Mucosa of stomach (tissue), 1 donor: ENCODE results near the gene SMOC1.

Experiments used
- H3K27me3 ChIP-seq: one replicate; pipeline ENCODE4 v1.7.0; 2013; ENCODE audit warnings: mild to moderate bottlenecking, low read length; ENCODE audit not compliant: control insufficient read depth, insufficient read depth
- H3K36me3 ChIP-seq: one replicate; pipeline ENCODE4 v1.7.0; 2013; ENCODE audit warnings: low read length; ENCODE audit not compliant: control insufficient read depth, insufficient read depth
- H3K4me1 ChIP-seq: one replicate; pipeline ENCODE4 v1.7.0; 2013; ENCODE audit warnings: mild to moderate bottlenecking, low read length; ENCODE audit not compliant: control insufficient read depth, insufficient read depth
- H3K4me3 ChIP-seq: one replicate; pipeline ENCODE4 v1.7.0; 2013; ENCODE audit warnings: low read length
- H3K9ac ChIP-seq: one replicate; pipeline ENCODE4 v1.7.0; 2013; ENCODE audit warnings: mild to moderate bottlenecking, low read length, moderate library complexity
- H3K9me3 ChIP-seq: one replicate; pipeline ENCODE4 v1.7.0; 2013; ENCODE audit warnings: mild to moderate bottlenecking, low read length, moderate library complexity; ENCODE audit not compliant: control insufficient read depth
- donor health status: Pancreatic carcinoma.

SMOC1 gene, protein sequence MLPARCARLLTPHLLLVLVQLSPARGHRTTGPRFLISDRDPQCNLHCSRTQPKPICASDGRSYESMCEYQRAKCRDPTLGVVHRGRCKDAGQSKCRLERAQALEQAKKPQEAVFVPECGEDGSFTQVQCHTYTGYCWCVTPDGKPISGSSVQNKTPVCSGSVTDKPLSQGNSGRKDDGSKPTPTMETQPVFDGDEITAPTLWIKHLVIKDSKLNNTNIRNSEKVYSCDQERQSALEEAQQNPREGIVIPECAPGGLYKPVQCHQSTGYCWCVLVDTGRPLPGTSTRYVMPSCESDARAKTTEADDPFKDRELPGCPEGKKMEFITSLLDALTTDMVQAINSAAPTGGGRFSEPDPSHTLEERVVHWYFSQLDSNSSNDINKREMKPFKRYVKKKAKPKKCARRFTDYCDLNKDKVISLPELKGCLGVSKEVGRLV

DNA sequence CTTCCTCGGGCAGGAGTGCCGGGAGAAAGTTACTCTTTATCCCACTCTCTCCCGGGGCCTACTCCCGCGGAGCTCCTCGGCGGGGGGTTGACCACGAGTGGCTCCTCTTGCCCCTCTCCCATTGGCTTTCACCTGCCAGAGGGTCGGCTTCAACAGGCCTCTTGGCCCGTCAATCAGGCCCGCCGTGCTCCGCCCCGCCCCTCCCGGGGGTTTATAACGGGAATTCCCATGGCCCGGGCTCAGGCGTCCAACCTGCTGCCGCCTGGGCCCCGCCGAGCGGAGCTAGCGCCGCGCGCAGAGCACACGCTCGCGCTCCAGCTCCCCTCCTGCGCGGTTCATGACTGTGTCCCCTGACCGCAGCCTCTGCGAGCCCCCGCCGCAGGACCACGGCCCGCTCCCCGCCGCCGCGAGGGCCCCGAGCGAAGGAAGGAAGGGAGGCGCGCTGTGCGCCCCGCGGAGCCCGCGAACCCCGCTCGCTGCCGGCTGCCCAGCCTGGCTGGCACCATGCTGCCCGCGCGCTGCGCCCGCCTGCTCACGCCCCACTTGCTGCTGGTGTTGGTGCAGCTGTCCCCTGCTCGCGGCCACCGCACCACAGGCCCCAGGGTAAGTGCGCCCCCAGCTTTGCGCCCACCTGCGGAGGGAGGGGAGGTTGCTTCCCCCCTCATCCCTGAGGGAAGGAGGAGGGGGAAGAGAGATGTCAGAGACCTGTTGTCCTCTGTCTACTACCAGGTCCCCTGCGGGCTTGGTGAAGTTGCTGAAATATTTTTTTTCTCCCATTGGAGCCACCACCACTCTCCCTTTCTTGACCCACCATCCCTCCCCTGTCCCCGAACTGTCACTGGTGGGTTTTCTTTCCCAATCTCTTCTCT is at the start of gene SMOC1:
TSS of gene SMOC1 (plus strand) at position 242 of the 869 bp plus-strand sequence. CDS start at position 505, 263 bp downstream.
- Histone ChIP-seq H3K4me1 (no peaks in the 10 kb centered on the region), H3K9ac (no peak within 1 kb of the TSS), H3K4me3 (no peak within 1 kb of the TSS), H3K9me3 (no peaks in the 10 kb centered on the region), H3K27me3 (peaks cover 44% of the 10 kb centered on the region), H3K36me3 (no peaks in the 10 kb centered on the region)

DNA sequence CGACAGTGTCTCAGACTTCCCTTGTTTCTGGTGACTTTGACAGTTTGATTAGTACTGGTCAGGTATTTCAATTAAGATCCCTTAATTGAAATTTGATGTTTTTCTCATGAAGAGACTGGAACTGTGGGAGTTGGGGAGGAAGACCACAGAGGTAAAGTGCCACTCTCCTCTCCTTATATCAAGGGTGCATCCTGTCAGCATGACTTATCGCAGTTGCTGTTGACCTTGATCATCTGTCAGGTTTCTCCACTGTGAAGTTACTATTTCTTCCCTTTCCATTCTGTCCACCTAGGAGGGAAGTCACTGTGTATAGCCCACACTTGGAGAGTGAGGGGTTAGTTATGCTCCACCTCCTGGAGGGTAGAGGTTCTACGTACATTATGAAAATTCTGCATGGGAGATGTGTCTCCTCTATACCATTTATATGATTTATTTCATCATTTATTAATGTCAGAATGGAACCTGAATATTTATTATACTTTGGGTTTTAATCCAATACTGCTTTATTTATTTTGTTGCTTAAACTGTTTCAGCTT is 40.3 kb upstream of the SMOC1 start:
- Histone ChIP-seq H3K9ac (no peak overlapping the region), H3K27me3 (peaks cover 15% of the 10 kb centered on the region), H3K36me3 (no peaks in the 10 kb centered on the region), H3K9me3 (no peaks in the 10 kb centered on the region), H3K4me1 (no peaks in the 10 kb centered on the region), H3K4me3 (no peak overlapping the region)

DNA sequence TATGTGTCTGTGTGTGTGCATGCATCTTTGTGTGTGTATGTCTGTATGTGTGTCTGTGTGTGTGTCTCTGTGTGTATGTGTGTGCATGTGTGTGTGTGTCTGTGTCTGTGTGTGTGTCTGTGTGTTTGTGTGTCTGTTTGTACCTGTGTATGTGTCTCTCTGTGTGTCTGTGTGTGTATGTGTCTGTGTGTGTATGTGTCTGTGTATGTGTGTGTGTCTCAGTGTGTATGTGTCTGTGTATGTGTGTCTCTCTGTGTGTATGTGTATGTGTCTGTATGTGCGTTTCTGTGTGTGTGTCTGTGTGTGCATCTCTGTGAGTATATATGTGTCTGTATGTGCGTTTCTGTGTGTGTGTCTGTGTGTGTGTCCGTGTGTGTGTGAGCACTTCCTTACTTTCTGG is 39.6 kb upstream of the SMOC1 start:
- Histone ChIP-seq H3K4me1 (no peaks in the 10 kb centered on the region), H3K9ac (no peak overlapping the region), H3K4me3 (no peak overlapping the region), H3K36me3 (no peaks in the 10 kb centered on the region), H3K9me3 (no peaks in the 10 kb centered on the region), H3K27me3 (peaks cover 15% of the 10 kb centered on the region)

DNA sequence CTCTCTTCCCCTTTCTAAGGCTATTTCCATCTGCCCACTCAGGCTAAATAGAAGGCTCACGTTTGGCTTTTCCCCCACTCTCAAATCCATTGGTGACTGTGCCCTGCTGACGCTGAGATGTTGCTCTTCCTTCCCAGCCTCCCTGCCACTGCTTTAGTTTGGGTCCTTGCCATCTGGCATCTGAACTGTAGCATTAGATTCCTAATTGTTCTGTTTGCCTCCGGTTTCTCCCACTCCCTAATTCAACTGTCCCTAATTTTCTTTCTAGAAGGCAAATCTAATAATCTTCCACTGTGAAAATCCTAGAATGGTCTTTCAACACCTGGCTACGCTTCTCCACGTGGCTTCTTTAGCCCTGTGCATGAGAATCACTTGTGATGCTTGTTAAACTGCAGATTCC is 37.6 kb upstream of the SMOC1 start:
- no peak overlapping the region for H3K4me3 ChIP-seq
- H3K9ac ChIP-seq: no peak overlapping the region
- no peaks in the 10 kb centered on the region for H3K36me3 ChIP-seq
- H3K27me3 ChIP-seq: peaks cover 15% of the 10 kb centered on the region
- H3K4me1 ChIP-seq: no peaks in the 10 kb centered on the region
- H3K9me3 ChIP-seq: no peaks in the 10 kb centered on the region

DNA sequence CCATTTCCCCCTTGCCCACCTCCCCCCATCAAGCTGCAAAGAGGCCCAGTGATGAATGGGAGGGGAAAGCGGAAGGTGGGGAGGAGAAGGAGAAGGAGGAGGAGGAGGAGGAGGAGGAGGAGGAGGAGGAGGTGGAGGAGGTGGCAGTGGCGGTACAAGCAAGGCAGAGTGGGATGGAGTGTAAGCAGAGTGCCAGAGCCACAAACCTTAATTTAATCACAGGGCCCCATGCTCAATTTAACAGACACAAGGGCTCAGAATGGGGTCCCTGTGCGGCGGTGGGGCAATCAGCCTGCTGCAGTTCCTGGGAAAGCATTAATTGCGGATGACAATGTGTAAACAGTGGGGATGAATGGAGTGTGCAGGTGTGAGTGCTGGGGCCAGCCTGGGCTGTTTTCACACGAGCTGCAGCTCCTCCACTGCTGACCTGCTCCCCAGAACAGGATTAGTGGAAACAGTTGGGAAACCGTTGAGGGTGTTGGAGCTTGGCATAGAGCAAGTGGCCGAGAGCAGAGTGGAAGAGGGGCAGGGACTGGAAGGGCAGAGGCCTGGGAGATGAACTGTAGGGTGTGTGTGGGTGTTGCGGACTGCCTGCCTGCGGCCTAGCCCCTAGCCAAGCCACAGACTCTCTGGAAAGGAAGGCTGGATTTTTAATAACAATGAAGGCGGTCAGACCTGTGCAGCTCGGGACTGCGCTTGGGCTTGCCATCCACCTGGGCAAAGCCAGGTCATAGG is 36.4 kb upstream of the SMOC1 start:
- no peak overlapping the region for H3K9ac ChIP-seq
- H3K4me3 ChIP-seq: no peak overlapping the region
- H3K27me3 ChIP-seq: peaks cover 15% of the 10 kb centered on the region
- H3K36me3 ChIP-seq: no peaks in the 10 kb centered on the region
- no peaks in the 10 kb centered on the region for H3K9me3 ChIP-seq
- no peaks in the 10 kb centered on the region for H3K4me1 ChIP-seq

DNA sequence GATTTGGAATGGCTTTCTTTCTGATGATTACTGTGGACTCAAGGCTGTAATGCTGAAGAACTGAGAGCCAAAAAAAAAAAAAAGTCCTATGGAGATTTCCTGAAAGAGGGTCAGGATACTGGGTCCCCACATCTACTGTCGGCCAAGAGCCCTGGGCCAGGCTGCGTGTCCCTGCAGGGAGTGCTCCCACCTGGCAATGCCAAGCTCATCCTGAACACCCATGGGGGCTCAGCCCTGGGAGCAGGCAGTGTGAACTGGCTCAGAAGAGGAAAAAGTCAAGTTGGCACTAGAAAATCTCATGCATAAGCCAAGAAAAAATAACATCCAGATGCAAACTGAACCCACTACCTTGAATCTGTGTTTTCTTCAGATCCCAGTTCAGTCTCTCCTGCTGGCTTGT is 35.0 kb upstream of the SMOC1 start:
- no peaks in the 10 kb centered on the region for H3K4me1 ChIP-seq
- H3K27me3 ChIP-seq: peaks cover 15% of the 10 kb centered on the region
- no peaks in the 10 kb centered on the region for H3K36me3 ChIP-seq
- no peak overlapping the region for H3K9ac ChIP-seq
- no peaks in the 10 kb centered on the region for H3K9me3 ChIP-seq
- no peak overlapping the region for H3K4me3 ChIP-seq

DNA sequence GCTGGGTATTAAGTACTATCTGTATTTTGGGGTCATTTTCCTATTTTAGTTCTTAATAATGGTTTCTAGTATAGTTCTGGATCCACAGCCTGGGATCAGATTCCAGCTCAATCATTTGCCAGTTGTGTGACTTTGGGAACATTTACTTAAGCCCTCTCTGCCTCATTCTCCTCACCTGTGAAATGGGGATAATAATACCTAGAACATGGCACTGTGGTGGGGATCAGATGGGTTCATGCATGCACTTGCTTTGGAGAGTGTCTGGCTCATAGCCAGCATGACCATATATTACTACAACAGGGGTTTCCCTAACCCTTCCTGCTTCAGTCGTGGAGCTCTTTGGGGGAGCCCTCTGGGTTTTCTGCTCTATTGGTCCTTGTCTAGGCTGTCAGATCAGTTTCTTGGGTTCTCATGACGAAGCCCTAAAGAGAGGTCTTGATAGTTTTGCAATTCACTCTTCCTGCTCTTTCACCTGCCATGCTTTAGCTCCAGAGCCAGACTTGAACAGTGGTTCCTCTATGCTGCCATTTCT is 34.1 kb upstream of the SMOC1 start:
- H3K36me3 ChIP-seq: no peaks in the 10 kb centered on the region
- H3K4me3 ChIP-seq: no peak overlapping the region
- no peak overlapping the region for H3K9ac ChIP-seq
- H3K4me1 ChIP-seq: no peaks in the 10 kb centered on the region
- H3K9me3 ChIP-seq: no peaks in the 10 kb centered on the region
- peaks cover 15% of the 10 kb centered on the region for H3K27me3 ChIP-seq

DNA sequence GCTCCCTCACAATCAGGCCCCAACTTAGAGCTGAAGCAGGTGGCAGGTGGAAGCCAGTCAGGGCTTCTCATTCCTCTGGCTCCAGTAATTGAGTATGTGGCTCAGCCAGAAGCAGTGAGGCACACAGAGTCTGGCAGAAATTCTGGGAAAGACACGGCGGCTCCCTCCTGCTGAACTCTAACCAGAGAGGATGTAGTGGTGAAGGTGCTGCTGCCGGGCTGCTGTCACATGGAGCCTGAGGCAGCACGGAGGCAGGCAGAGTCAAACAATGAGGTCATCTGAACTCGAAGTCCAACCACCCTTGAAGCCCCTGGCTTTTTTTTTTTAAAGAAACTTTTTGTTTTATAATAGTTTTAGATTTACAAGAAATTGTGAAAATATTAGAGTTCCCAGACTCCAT is 33.4 kb upstream of the SMOC1 start:
- H3K4me3 ChIP-seq: no peak overlapping the region
- no peak overlapping the region for H3K9ac ChIP-seq
- no peaks in the 10 kb centered on the region for H3K4me1 ChIP-seq
- H3K9me3 ChIP-seq: no peaks in the 10 kb centered on the region
- peaks cover 15% of the 10 kb centered on the region for H3K27me3 ChIP-seq
- no peaks in the 10 kb centered on the region for H3K36me3 ChIP-seq

DNA sequence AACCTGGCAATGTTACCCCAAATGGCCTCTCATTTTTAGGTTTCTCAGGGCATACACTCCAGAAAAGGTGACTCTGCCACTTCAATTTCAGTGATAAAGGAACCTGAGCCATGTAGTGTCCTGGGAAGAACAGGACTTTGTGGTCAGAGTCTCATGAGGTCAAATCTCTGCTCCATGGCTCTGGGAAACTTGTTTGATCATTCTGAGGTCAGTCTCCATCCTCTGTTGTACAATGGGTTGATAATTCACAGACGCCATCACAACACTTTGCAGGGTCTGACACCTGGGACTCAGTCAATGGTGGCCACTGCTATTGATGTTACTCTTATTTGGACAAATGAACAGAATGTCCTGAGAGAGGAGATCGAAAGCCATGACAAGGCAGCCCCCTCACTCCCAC is 31.1 kb upstream of the SMOC1 start:
- Histone ChIP-seq H3K4me1 (no peaks in the 10 kb centered on the region), H3K9ac (no peak overlapping the region), H3K4me3 (no peak overlapping the region), H3K27me3 (no peaks in the 10 kb centered on the region), H3K9me3 (no peaks in the 10 kb centered on the region), H3K36me3 (no peaks in the 10 kb centered on the region)

DNA sequence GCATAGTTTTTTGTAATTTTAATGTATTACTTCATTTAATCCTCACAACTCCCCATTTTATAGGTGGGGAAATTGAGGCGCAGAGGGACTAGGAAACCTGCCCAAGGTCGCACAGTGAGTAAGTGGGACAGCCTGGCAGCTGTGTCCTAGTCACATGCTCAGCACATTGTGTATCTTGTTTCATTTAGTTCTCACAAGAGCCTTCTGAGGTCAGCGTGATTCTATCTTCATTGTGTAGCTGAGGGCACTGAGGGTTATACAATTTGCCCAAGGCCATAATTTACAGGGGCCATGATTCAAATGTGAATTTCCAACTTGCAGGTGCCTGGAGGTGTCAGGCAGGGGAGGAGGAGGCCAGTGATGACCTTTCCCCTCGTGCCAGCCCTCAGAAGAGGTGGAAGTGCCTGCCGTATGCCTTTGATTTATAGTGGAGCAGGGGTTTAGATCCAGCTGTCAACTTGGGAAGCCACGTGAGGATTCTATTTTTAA is 30.3 kb upstream of the SMOC1 start:
- Histone ChIP-seq H3K27me3 (no peaks in the 10 kb centered on the region), H3K9ac (no peak overlapping the region), H3K9me3 (no peaks in the 10 kb centered on the region), H3K36me3 (no peaks in the 10 kb centered on the region), H3K4me3 (no peak overlapping the region), H3K4me1 (no peaks in the 10 kb centered on the region)

DNA sequence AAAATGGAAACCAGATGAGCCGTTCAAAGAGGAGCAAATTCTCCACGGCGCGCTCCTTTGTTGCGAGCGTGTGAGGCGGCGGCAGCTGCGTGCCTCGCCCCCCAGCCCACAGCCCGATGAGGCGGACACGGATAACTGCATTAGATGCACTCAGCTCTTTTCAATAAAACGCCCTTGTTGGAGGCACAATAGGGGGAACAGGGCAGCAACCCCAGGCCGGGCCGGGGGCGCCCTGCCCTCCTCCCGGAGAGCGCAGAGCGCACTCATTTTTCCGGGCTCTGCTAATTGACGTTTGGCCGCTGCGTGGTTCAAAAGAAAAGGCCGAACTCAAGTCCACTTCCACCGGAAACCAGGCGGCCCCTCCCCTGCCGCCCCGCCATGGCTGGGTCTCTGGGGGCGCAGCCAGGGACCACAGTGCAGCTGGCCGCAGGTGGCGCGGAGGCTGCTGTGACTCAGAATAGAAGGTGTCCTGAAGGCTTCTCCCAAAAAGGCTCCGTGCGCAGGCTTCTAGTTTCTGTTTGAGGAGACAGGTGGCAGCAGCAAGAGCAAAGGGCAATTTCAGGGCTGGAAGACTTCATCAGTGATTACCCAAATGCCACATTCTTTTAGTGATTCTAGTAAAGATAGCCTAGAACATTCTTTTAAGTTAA is 29.0 kb upstream of the SMOC1 start:
- H3K4me1 ChIP-seq: no peaks in the 10 kb centered on the region
- H3K4me3 ChIP-seq: no peak overlapping the region
- no peaks in the 10 kb centered on the region for H3K36me3 ChIP-seq
- H3K27me3 ChIP-seq: no peaks in the 10 kb centered on the region
- no peaks in the 10 kb centered on the region for H3K9me3 ChIP-seq
- no peak overlapping the region for H3K9ac ChIP-seq
